GM19324 (cell line): ENCODE data around the gene GPR156.
"Not testable (repeated sequence)": the region's sequence is repeated elsewhere in the genome, so short reads cannot be mapped to it uniquely, and the experiment has no call there.

ENCODE experiments used
- ATAC-seq: cut with Tn5 transposase; IDR thresholded peaks from one replicate; pipeline ENCODE4 v1.9.1; 2021; ENCODE audit warnings: mild to moderate bottlenecking, moderate library complexity; ENCODE audit not compliant: unreplicated experiment, low FRiP score

GPR156 gene

GRCh38 chr3:120275618-120276017 is 9.4 kb downstream of the GPR156 start:
- ATAC-seq: no peak

GRCh38 chr3:120274739-120275167 is 10.3 kb downstream of the GPR156 start:
- no peak for ATAC-seq

GRCh38 chr3:120272286-120272685 is 12.7 kb downstream of the GPR156 start:
- ATAC-seq: no peak

- ATAC-seq: no peak
These were observed 19.0 kb downstream of the GPR156 start for GRCh38 chr3:120265989-120266388.

- ATAC-seq: no peak
These were observed 20.1 kb downstream of the GPR156 start for GRCh38 chr3:120264963-120265362.

- no peak for ATAC-seq
These were observed 21.2 kb downstream of the GPR156 start for GRCh38 chr3:120263792-120264191.

GRCh38 chr3:120258009-120258408 is 27.0 kb downstream of the GPR156 start:
- no peak for ATAC-seq

GRCh38 chr3:120245386-120245785 is 39.6 kb downstream of the GPR156 start:
- ATAC-seq: no peak

GRCh38 chr3:120244834-120245225 is 40.2 kb downstream of the GPR156 start:
- no peak for ATAC-seq

- no peak for ATAC-seq
These were observed 45.4 kb downstream of the GPR156 start for GRCh38 chr3:120239644-120240043.

- no peak for ATAC-seq
These were observed 57.2 kb downstream of the GPR156 start for GRCh38 chr3:120227710-120228347.

- ATAC-seq: no peak
These were observed 60.8 kb downstream of the GPR156 start for GRCh38 chr3:120224237-120224636.

GRCh38 chr3:120218981-120219380 is 66.0 kb downstream of the GPR156 start:
- ATAC-seq: no peak

- ATAC-seq: not testable (repeated sequence)
These were observed 68.4 kb downstream of the GPR156 start for GRCh38 chr3:120216633-120217032.

- no peak for ATAC-seq
These were observed 70.8 kb downstream of the GPR156 start for GRCh38 chr3:120214176-120214575.

GRCh38 chr3:120212505-120212904 is 72.5 kb downstream of the GPR156 start:
- ATAC-seq: no peak

- no peak for ATAC-seq
These were observed 75.6 kb downstream of the GPR156 start for GRCh38 chr3:120209425-120209824.

GRCh38 chr3:120204338-120204737 is 80.7 kb downstream of the GPR156 start:
- no peak for ATAC-seq

- ATAC-seq: no peak
These were observed 81.4 kb downstream of the GPR156 start for GRCh38 chr3:120203621-120204020.

- ATAC-seq: no peak
These were observed 82.0 kb downstream of the GPR156 start for GRCh38 chr3:120203016-120203415.

GRCh38 chr3:120202363-120202762 is 82.7 kb downstream of the GPR156 start:
- ATAC-seq: no peak

- ATAC-seq: no peak
These were observed 84.4 kb downstream of the GPR156 start for GRCh38 chr3:120200493-120201235.
